ENCODE data around the gene SRGAP3.

DNA sequence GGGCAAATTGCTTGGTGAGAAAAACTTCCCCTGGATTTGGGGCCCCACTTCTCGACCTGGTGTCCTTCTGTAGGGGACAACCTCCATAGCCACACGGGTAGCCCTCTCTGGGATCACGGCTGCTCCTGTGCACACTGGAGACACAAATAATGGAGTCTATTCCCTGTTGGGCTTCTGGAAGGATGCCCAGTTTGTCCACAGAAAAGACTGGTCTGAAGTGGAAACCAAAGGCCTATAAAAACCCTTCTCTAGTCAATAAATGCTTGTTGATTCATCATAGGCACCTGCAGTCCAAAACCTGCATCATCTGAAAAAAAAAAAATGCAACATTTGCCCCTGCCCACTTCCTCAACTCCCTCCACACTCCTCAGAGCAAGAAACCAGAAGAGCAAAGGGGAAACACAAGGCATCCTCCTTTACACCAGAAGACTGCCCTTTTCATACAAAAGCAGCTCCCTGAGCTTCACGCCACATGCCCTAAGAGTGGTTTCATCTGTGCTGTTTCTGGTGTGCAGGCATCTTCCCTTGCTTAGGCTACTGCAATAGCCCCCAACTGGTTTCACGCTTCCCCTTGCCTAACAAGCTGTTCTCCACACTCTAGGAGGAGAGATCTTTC lies 36.3 kb downstream of the SRGAP3 start:
- TF ChIP-seq, protein P1, sequence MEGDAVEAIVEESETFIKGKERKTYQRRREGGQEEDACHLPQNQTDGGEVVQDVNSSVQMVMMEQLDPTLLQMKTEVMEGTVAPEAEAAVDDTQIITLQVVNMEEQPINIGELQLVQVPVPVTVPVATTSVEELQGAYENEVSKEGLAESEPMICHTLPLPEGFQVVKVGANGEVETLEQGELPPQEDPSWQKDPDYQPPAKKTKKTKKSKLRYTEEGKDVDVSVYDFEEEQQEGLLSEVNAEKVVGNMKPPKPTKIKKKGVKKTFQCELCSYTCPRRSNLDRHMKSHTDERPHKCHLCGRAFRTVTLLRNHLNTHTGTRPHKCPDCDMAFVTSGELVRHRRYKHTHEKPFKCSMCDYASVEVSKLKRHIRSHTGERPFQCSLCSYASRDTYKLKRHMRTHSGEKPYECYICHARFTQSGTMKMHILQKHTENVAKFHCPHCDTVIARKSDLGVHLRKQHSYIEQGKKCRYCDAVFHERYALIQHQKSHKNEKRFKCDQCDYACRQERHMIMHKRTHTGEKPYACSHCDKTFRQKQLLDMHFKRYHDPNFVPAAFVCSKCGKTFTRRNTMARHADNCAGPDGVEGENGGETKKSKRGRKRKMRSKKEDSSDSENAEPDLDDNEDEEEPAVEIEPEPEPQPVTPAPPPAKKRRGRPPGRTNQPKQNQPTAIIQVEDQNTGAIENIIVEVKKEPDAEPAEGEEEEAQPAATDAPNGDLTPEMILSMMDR (conservative IDR thresholded peaks at IDR 0.05; ENCODE audit: low read length) = no peak
- no peak for TF ChIP-seq EZH2phosphoT487 (IDR thresholded peaks at IDR 0.05; ENCODE audit: borderline replicate concordance)

Data from Loucy (cell line).